Endothelial cell of umbilical vein (primary cell): ENCODE measurements around the gene FAM193B. TPM values are rescaled to one million over a fixed set of nuclear protein-coding genes. Genes with fewer than 3 reads are reported as not detected.

Experiments used
- BruUV-seq: library from RNA; stranded (reverse); fragments of 400-500 nt; replicated peaks from 2 replicates; lab custom pipeline; 2021; lab: Mats Ljungman, UMichigan
- CTCF ChIA-PET: fragments of 300-600, 350-600 bp; sonication (Branson Sonifier 250); formaldehyde crosslinking; loops from one replicate; lab custom pipeline; 2021; ENCODE audit warnings: antibody characterized with exemption, inconsistent platforms; lab: Charles Lee
- POLR2A ChIA-PET: fragments of 300-600, 350-600 bp; sonication (Branson Sonifier 250); formaldehyde crosslinking; loops from one replicate; lab custom pipeline; 2021; ENCODE audit warnings: antibody characterized with exemption, inconsistent platforms; lab: Charles Lee
- DNase-seq: peaks from one replicate; pipeline ENCODE4 v3.0.0-alpha.2; 2011; ENCODE audit warnings: low read depth, low spot score
- FAIRE-seq: peaks from 2 replicates; lab custom pipeline; 2011; peaks lifted over from hg19 to GRCh38; lab: Jason Lieb, UNC
- H2AFZ ChIP-seq: 2 replicates; pipeline ENCODE4 v1.6.0; 2012; ENCODE audit warnings: low read depth, low read length, control low read depth, inconsistent platforms
- H3K27ac ChIP-seq: 2 replicates; pipeline ENCODE4 v1.5.1; 2011; ENCODE audit warnings: low read depth, mild to moderate bottlenecking, control low read depth, low read length, moderate library complexity; ENCODE audit not compliant: insufficient read depth
- H3K27me3 ChIP-seq, 2 experiments: 2 replicates each; pipeline versions ENCODE4 v1.6.0 to v1.6.1; 2011; ENCODE audit warnings: low read length in 2 of 2, mixed read lengths in 1 of 2; ENCODE audit not compliant: control insufficient read depth in 2 of 2, insufficient read depth in 2 of 2
- H3K36me3 ChIP-seq, 2 experiments: 2 replicates in 1 of 2; 3 replicates in 1 of 2; pipeline ENCODE4 v1.5.1; 2011; ENCODE audit warnings: low read length in 2 of 2, mild to moderate bottlenecking in 1 of 2, moderate library complexity in 1 of 2; ENCODE audit not compliant: control insufficient read depth in 2 of 2, insufficient read depth in 2 of 2; ENCODE audit errors: extremely low read depth in 1 of 2
- H3K4me1 ChIP-seq: 3 replicates; pipeline ENCODE4 v1.5.1; 2011; ENCODE audit warnings: mild to moderate bottlenecking, low read length; ENCODE audit not compliant: control insufficient read depth, insufficient read depth; ENCODE audit errors: extremely low read depth
- H3K4me2 ChIP-seq: 2 replicates; pipeline ENCODE4 v1.6.1; 2011; ENCODE audit warnings: low read length, control low read depth, mixed read lengths; ENCODE audit not compliant: insufficient read depth
- H3K4me3 ChIP-seq, 3 experiments: fragments of 200-600 bp in 1 of 3; sonication (generic), shearing (Covaris generic) in 1 of 3; replicated peaks in 1 of 3; 2 replicates each; pipeline ENCODE4 v1.5.1; 2011 to 2016; ENCODE audit warnings: control low read depth in 3 of 3, low read length in 3 of 3, mild to moderate bottlenecking in 2 of 3, inconsistent platforms in 1 of 3, low read depth in 1 of 3, moderate library complexity in 1 of 3; ENCODE audit not compliant: insufficient read depth in 1 of 3
- H3K79me2 ChIP-seq: 2 replicates; pipeline ENCODE4 v1.6.0; 2012; ENCODE audit warnings: low read length, inconsistent platforms; ENCODE audit not compliant: control insufficient read depth, insufficient read depth
- H3K9ac ChIP-seq: replicated peaks from 2 replicates; pipeline ENCODE3; 2011; ENCODE audit warnings: low read length, control low read depth; ENCODE audit not compliant: insufficient read depth; ENCODE audit errors: extremely low read depth
- H3K9me1 ChIP-seq: replicated peaks from 3 replicates; pipeline ENCODE4 v1.6.0; 2011; ENCODE audit warnings: mild to moderate bottlenecking, low read length; ENCODE audit not compliant: control insufficient read depth, insufficient read depth; ENCODE audit errors: extremely low read depth
- H3K9me3 ChIP-seq: replicated peaks from 2 replicates; pipeline ENCODE4 v1.5.1; 2012; ENCODE audit warnings: low read length, inconsistent platforms; ENCODE audit not compliant: control insufficient read depth, insufficient read depth
- H4K20me1 ChIP-seq: replicated peaks from 2 replicates; pipeline ENCODE3; 2011; ENCODE audit warnings: mild to moderate bottlenecking, low read length; ENCODE audit not compliant: control insufficient read depth, insufficient read depth; ENCODE audit errors: extremely low read depth
- CTCF ChIP-seq, 2 donors: IDR thresholded peaks; 1 replicate in 1 of 2; 2 replicates in 1 of 2; pipeline ENCODE4 v1.5.1; 2011; ENCODE audit warnings: low read length in 2 of 2, mild to moderate bottlenecking in 2 of 2, moderate library complexity in 2 of 2, control low read depth in 1 of 2, inconsistent platforms in 1 of 2, low read depth in 1 of 2; ENCODE audit not compliant: insufficient read depth in 1 of 2; ENCODE audit errors: extremely low read depth in 1 of 2
- EZH2 ChIP-seq: IDR thresholded peaks from 2 replicates; pipeline ENCODE4 v1.6.1; 2012; ENCODE audit warnings: borderline replicate concordance, low read depth, mild to moderate bottlenecking, moderate library complexity, low read length, inconsistent platforms; ENCODE audit not compliant: severe bottlenecking
- FOS ChIP-seq: IDR thresholded peaks from 2 replicates; pipeline ENCODE4 v1.6.1; 2011; ENCODE audit warnings: mild to moderate bottlenecking, low read length, moderate library complexity, borderline replicate concordance; ENCODE audit not compliant: insufficient read depth
- GATA2 ChIP-seq: IDR thresholded peaks from 2 replicates; pipeline ENCODE4 v1.7.0; 2011; ENCODE audit warnings: low read depth, mild to moderate bottlenecking, moderate library complexity, mixed read lengths, low read length; ENCODE audit not compliant: insufficient read length, insufficient read depth
- JUN ChIP-seq: IDR thresholded peaks from 2 replicates; pipeline ENCODE4 v1.6.1; 2011; ENCODE audit warnings: borderline replicate concordance, low read depth; ENCODE audit not compliant: insufficient read length, insufficient read depth
- MAX ChIP-seq: IDR thresholded peaks from 2 replicates; pipeline ENCODE4 v1.6.1; 2011; ENCODE audit not compliant: insufficient read depth, insufficient read length
- MYC ChIP-seq: IDR thresholded peaks from one replicate; pipeline ENCODE4 v1.6.1; 2011; ENCODE audit warnings: mild to moderate bottlenecking, low read depth, low read length
- POLR2A ChIP-seq: IDR thresholded peaks from 2 replicates; pipeline ENCODE4 v1.6.1; 2012; ENCODE audit warnings: low read depth, mild to moderate bottlenecking, control low read depth, low read length
- POLR2AphosphoS5 ChIP-seq: IDR thresholded peaks from 2 replicates; pipeline ENCODE4 v1.6.1; 2012; ENCODE audit warnings: low read depth, mild to moderate bottlenecking, control low read depth, low read length, moderate library complexity; ENCODE audit not compliant: insufficient read depth
- dilution Hi-C: fragments of 300-500 bp; cut with MboI; formaldehyde crosslinking; loops from one replicate; pipeline ENCODE4 v1.15.0; 2019; ENCODE audit warnings: low sequenced_read_pairs; ENCODE audit not compliant: extremely low pct_ligation_motif_present
- intact Hi-C: fragments of 100-400 bp; cut with micrococcal nuclease; formaldehyde crosslinking; loops from one replicate; pipeline ENCODE4 v1.10.0; 2022
- polyA plus RNA-seq, 4 experiments: library from polyadenylated mRNA; depleted of rRNA in 3 of 4; stranded (reverse) in 3 of 4; unstranded in 1 of 4; fragments of >200 nt; gene quantifications; 2 replicates each; pipeline versions ENCODE4 v1.2.1 to v1.2.3, GENCODE V29; 2011 to 2012; ENCODE audit warnings: missing spikeins in 1 of 4
- total RNA-seq: library from RNA; stranded (reverse); gene quantifications from 2 replicates; pipeline ENCODE4 v1.2.3, GENCODE V29; 2021

Gene FAM193B
- total and polyA plus RNA-seq, 2 donors (not counting 3 experiments of a cell fraction or from before 2014, with no cell fraction given): 57.9 to 75.7 TPM

GRCh38 chr5:177493795-177494345, 60.5 kb downstream of the FAM193B start:
- Histone ChIP-seq H3K9ac (peak overlapping the region; percentile 93), H2AFZ (no peak overlapping the region), H3K79me2 (peaks cover 44% of the 10 kb centered on the region), H3K27ac (peak overlapping the region; percentile 93), H3K9me1 (no peaks in the 10 kb centered on the region), H4K20me1 (no peaks in the 10 kb centered on the region), H3K27me3 (no peaks in the 10 kb centered on the region), H3K36me3 (peaks cover 9 to 24% of the 10 kb centered on the region in 2 experiments), H3K4me3 (peak overlapping the region in 1 of 3 experiments; percentile 9), H3K4me2 (peak overlapping the region; percentile 64), H3K4me1 (peaks cover 57% of the 10 kb centered on the region), H3K9me3 (no peaks in the 10 kb centered on the region)
- intact Hi-C loops: loop anchor here (1.0 to 10.0 kb wide), 6 partner anchors 38 to 959 kb away; partner anchors contain the start of genes N4BP3 and RNF44
- dilution Hi-C loops: no loop called here
- POLR2A ChIA-PET: interaction anchor here (1.8 kb wide), 1 partner anchor 17 kb away, joined by 10 read pairs; no protein-coding TSS in a partner anchor
- no peak for TF ChIP-seq CTCF (IDR thresholded peaks at IDR 0.05; ENCODE audit: extremely low read depth in 1 of 2, insufficient read depth in 1 of 2, low read depth in 1 of 2, low read length in 2 of 2)
- TF ChIP-seq JUN: no peak
- TF ChIP-seq GATA2: no peak
- TF ChIP-seq POLR2AphosphoS5: no peak
- no peak for TF ChIP-seq MAX
- TF ChIP-seq EZH2: no peak
- no peak for TF ChIP-seq MYC
- TF ChIP-seq POLR2A: no peak
- no peak for TF ChIP-seq FOS
- CTCF ChIA-PET: interaction anchor here (0.8 to 5.3 kb wide), 9 partner anchors 8 to 103 kb away, joined by 3 to 58 read pairs (median 6); no protein-coding TSS in a partner anchor
- BruUV-seq: TSS peak; percentile 2
- no peak for FAIRE-seq
- DNase-seq: no peak
